Small intestine (tissue), 7 donors: ENCODE results near the gene OR1N1. TPM values are rescaled to one million over a fixed set of nuclear protein-coding genes. Genes with fewer than 3 reads are reported as not detected.
"Not testable (repeated sequence)": the region's sequence is repeated elsewhere in the genome, so short reads cannot be mapped to it uniquely, and the experiment has no call there.

Experiments used
- DNase-seq, 2 donors: peaks; one replicate each; pipeline versions ENCODE4 v3.0.0 to v3.0.0-alpha.2; 2013
- FAIRE-seq: peaks from 2 replicates; lab custom pipeline; 2012; peaks lifted over from hg19 to GRCh38; lab: Jason Lieb, UNC
- H3K27ac ChIP-seq, 3 donors: one replicate each; pipeline ENCODE4 v1.5.1; 2013; ENCODE audit warnings: low read length in 2 of 3, mild to moderate bottlenecking in 2 of 3, control low read depth in 1 of 3, inconsistent platforms in 1 of 3, low read depth in 1 of 3, moderate library complexity in 1 of 3
- H3K27me3 ChIP-seq, 3 donors: one replicate each; pipeline ENCODE4 v1.6.1; 2013; ENCODE audit warnings: low read length in 3 of 3, inconsistent platforms in 1 of 3; ENCODE audit not compliant: control insufficient read depth in 3 of 3, insufficient read depth in 3 of 3
- H3K36me3 ChIP-seq, 3 donors: one replicate each; pipeline ENCODE4 v1.6.1; 2013; ENCODE audit warnings: low read length in 3 of 3, inconsistent platforms in 1 of 3, low read depth in 1 of 3, mild to moderate bottlenecking in 1 of 3, moderate library complexity in 1 of 3; ENCODE audit not compliant: control insufficient read depth in 3 of 3, insufficient read depth in 2 of 3
- H3K4me1 ChIP-seq, 3 donors: one replicate each; pipeline ENCODE4 v1.6.1; 2013; ENCODE audit warnings: low read length in 2 of 3, inconsistent platforms in 1 of 3, low read depth in 1 of 3, mild to moderate bottlenecking in 1 of 3, moderate library complexity in 1 of 3; ENCODE audit not compliant: control insufficient read depth in 3 of 3, insufficient read depth in 2 of 3
- H3K4me3 ChIP-seq, 3 donors: one replicate each; pipeline ENCODE4 v1.5.1; 2013; ENCODE audit warnings: low read length in 3 of 3, control low read depth in 1 of 3, inconsistent platforms in 1 of 3, low read depth in 1 of 3, mild to moderate bottlenecking in 1 of 3, moderate library complexity in 1 of 3
- H3K9me3 ChIP-seq, 2 donors: one replicate each; pipeline ENCODE4 v1.6.1; 2013; ENCODE audit warnings: low read depth in 1 of 2, low read length in 1 of 2; ENCODE audit not compliant: control insufficient read depth in 2 of 2, insufficient read depth in 1 of 2
- WGBS, 3 donors: extraction: QIAGEN DNeasy Blood & Tissue Kit; methylation state at CpG; one replicate each; pipeline ENCODE4 v1.1.7; 2013; 5-methylcytosine and 5-hydroxymethylcytosine counted together
- polyA plus RNA-seq, 4 donors: library from polyadenylated mRNA; stranded (reverse) in 3 of 4; unstranded in 1 of 4; fragments of 200-250 nt in 3 of 4; fragments of 120-200 nt in 1 of 4; gene quantifications; one replicate each; pipeline versions ENCODE4 v1.2.1 to v1.2.3, GENCODE V29; 2013
- donor health status: healthy with polysubstance abuse.
- donor health status: control.
- donor health status: control.
- donor health status: Bipolar disorder and iron deficiency.
- donor health status: healthy.

OR1N1 gene
- polyA plus RNA-seq, 4 donors: not detected

- H3K4me1 ChIP-seq: no peaks in the 10 kb centered on the region
- H3K4me3 ChIP-seq: no peak overlapping the region
- H3K27ac ChIP-seq: no peak overlapping the region
- no peaks in the 10 kb centered on the region for H3K9me3 ChIP-seq
- DNase-seq: no peak
- 57 to 67% (median 64%) methylated on average over 2 of the region's 2 CpGs for WGBS, 3 donors
- no peak for FAIRE-seq
- H3K27me3 ChIP-seq: no peaks in the 10 kb centered on the region
- H3K36me3 ChIP-seq: no peaks in the 10 kb centered on the region
Measured at GRCh38 chr9:122538757-122539156, 11.7 kb upstream of the OR1N1 start.

GRCh38 chr9:122537066-122537465 lies 10.0 kb upstream of the OR1N1 start:
- not testable (repeated sequence) for H3K4me3 ChIP-seq, H3K27ac ChIP-seq, FAIRE-seq, H3K4me1 ChIP-seq, H3K36me3 ChIP-seq, H3K9me3 ChIP-seq, H3K27me3 ChIP-seq, DNase-seq
- WGBS, 3 donors: 66 to 80% (median 69%) methylated on average over 7 of the region's 7 CpGs

- Histone ChIP-seq H3K4me3 (no peak overlapping the region), H3K4me1 (no peaks in the 10 kb centered on the region), H3K27ac (no peak overlapping the region), H3K27me3 (no peaks in the 10 kb centered on the region), H3K9me3 (no peaks in the 10 kb centered on the region), H3K36me3 (no peaks in the 10 kb centered on the region)
- FAIRE-seq (no peak), DNase-seq (no peak)
- 90 to 95% (median 93%) methylated on average over 1 of the region's 1 CpG for WGBS, 3 donors
Measured at GRCh38 chr9:122536134-122536533, 9.0 kb upstream of the OR1N1 start.

DNA sequence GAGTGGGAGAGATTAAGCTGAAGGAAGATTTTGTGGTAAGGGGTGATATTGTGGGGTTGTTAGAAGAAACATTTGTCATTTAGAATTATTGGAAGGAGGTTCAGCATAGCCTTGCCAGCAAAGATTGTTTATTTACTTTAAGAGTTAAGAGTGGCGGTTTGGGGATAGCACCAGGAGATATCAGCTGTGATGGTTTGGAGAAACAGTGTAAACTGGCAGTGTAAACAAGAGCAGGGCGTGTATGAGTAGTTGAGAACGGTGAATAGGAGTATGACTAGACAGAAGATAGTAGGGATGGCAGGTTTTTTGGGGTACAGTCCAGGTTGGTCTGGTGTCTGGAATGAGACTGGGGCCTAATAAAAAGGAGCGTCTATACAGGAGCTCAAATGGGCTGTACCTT lies 4.1 kb upstream of the OR1N1 start:
- not testable (repeated sequence) for FAIRE-seq, H3K36me3 ChIP-seq, H3K4me3 ChIP-seq, H3K27ac ChIP-seq, DNase-seq, H3K27me3 ChIP-seq, H3K9me3 ChIP-seq, H3K4me1 ChIP-seq
- 31 to 60% (median 58%) methylated on average over 4 of the region's 4 CpGs for WGBS, 3 donors

- Histone ChIP-seq H3K36me3 (no peaks in the 10 kb centered on the region), H3K9me3 (no peaks in the 10 kb centered on the region), H3K4me1 (no peaks in the 10 kb centered on the region), H3K27me3 (no peaks in the 10 kb centered on the region), H3K27ac (no peak overlapping the region), H3K4me3 (no peak overlapping the region)
- DNase-seq: no peak
- 85 to 87% (median 85%) methylated on average over 10 of the region's 10 CpGs for WGBS, 3 donors
- FAIRE-seq: no peak
Measured at GRCh38 chr9:122526602-122527001, 491 bp downstream of the OR1N1 start.

DNA sequence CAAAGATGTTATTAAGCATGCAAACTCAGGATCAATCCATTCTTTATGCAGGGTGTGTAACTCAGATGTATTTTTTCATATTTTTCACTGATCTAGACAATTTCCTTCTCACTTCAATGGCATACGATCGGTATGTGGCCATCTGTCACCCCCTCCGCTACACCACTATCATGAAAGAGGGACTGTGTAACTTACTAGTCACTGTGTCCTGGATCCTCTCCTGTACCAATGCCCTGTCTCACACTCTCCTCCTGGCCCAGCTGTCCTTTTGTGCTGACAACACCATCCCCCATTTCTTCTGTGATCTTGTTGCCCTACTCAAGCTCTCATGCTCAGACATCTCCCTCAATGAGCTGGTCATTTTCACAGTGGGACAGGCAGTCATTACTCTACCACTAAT lies 7.7 kb downstream of the OR1N1 start:
- 89 to 96% (median 93%) methylated on average over 3 of the region's 3 CpGs for WGBS, 3 donors
- Histone ChIP-seq H3K36me3 (no peaks in the 10 kb centered on the region), H3K9me3 (no peaks in the 10 kb centered on the region), H3K4me3 (no peak overlapping the region), H3K4me1 (no peaks in the 10 kb centered on the region), H3K27ac (no peak overlapping the region), H3K27me3 (no peaks in the 10 kb centered on the region)
- DNase-seq (no peak), FAIRE-seq (no peak)

GRCh38 chr9:122518841-122519240 lies 8.3 kb downstream of the OR1N1 start, which contains the start of gene OR1J4:
Gene OR1J4 (plus strand): TSS chr9:122519141. CDS start chr9:122519141, 0 bp downstream.
- FAIRE-seq (no peak), DNase-seq (no peak)
- 72 to 77% (median 73%) methylated on average over 4 of the region's 4 CpGs for WGBS, 3 donors

DNA sequence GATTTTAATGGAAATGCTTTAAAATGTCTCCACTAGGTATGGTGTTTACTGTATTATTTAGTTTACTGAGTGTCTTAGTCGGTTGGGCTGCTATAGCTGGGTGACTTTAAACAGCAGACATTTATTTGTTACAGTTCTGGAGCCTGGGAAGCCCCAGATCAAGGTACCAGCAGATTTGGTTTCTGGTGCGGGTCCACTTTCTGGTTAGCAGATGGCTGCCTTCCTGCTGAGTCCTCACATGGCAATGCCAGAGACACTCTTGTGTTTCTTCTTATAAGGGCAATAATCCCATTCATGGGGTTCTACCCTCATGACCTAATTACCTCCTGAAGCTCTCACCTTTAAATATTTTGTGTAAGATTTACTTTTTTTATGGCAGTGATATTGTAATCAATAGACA lies 8.9 kb downstream of the OR1N1 start:
- Histone ChIP-seq H3K9me3 (no peaks in the 10 kb centered on the region), H3K36me3 (no peaks in the 10 kb centered on the region), H3K27me3 (no peaks in the 10 kb centered on the region), H3K27ac (no peak overlapping the region), H3K4me1 (no peaks in the 10 kb centered on the region), H3K4me3 (no peak overlapping the region)
- FAIRE-seq: no peak
- 52 to 62% (median 60%) methylated on average over 2 of the region's 2 CpGs for WGBS, 3 donors
- no peak for DNase-seq

More at GRCh38 chr9:122518841-122519240, 8.3 kb downstream of the OR1N1 start, which contains the start of gene OR1J4:
- H3K9me3 ChIP-seq: no peaks in the 10 kb centered on the region
- H3K4me3 ChIP-seq: no peak within 1 kb of the TSS
- no peak within 1 kb of the TSS for H3K27ac ChIP-seq
- no peaks in the 10 kb centered on the region for H3K4me1 ChIP-seq
- H3K36me3 ChIP-seq: no peaks in the 10 kb centered on the region
- H3K27me3 ChIP-seq: no peaks in the 10 kb centered on the region

DNA sequence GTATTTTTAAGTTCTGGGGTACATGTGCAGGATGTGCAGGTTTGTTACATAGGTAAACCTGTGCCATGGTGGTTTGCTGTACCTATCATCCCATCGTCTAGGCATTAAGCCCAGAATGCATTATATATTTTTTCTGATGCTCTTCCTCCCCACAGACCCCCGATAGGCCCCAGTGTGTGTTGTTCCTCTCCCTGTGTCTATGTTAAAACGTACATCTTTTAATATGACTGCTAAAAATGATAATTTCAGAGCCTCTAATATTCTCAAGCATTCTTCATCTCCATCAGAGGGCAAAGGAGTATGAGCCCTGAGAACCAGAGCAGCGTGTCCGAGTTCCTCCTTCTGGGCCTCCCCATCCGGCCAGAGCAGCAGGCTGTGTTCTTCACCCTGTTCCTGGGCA lies 16.6 kb downstream of the OR1N1 start, which contains the start of gene OR1J2:
OR1J2 (plus strand) TSS at position 301 of the 400 bp plus-strand sequence; CDS start at position 301, 0 bp downstream.
- Histone ChIP-seq H3K9me3 (no peaks in the 10 kb centered on the region), H3K36me3 (no peaks in the 10 kb centered on the region), H3K4me1 (no peaks in the 10 kb centered on the region), H3K4me3 (no peak within 1 kb of the TSS), H3K27ac (no peak within 1 kb of the TSS), H3K27me3 (no peaks in the 10 kb centered on the region)
- 73 to 80% (median 78%) methylated on average over 6 of the region's 6 CpGs for WGBS, 3 donors
- no peak for DNase-seq
- no peak for FAIRE-seq
